ENCODE measurements around the gene TNS4.

Gene TNS4

DNA sequence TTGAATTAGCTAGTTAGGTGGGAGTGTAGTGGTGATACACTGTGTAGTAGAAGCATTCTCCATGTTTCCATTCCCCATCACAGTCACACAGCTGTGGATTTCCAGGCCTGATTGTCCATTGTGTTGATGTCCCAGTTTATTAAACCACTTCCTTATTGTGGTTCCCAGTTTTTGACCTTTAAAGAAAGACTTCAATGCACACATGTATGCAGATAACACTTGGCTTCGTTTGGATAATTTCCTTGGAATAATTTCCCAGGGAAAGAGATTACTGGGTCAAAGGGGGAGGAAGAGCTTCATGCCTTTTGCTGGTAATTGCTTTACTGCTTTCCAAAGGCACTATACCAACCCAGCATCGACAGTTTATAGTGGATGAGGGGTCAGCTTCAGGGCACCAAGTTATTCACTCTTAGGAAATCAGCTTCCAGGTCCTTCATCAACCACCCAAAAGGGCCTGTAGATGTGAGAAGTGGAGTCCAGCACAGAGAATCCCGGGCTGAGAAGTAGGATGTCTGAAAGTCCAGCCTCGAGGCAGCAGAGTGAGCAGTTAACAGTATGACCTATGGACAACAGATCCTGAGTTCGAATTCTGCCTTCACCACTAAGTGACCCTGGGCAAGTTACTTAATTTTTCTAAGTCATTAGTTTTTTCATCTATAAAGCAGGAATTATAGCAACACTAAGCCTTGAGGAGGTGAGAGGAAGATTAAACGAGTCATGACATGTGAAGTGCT is 31.3 kb upstream of the TNS4 start:
- peaks cover 24% of the 10 kb centered on the region for H3K4me1 ChIP-seq (ENCODE audit: control insufficient read depth, insufficient read depth, low read length)
- no peaks in the 10 kb centered on the region for H3K36me3 ChIP-seq (ENCODE audit: control insufficient read depth, insufficient read depth, low read length)
- no peaks in the 10 kb centered on the region for H3K27me3 ChIP-seq (ENCODE audit: control insufficient read depth, insufficient read depth, low read length)
- H3K4me3 ChIP-seq (ENCODE audit: low read length): no peak overlapping the region
- H3K9me3 ChIP-seq (ENCODE audit: control insufficient read depth, low read length): no peaks in the 10 kb centered on the region
- no peak overlapping the region for H3K9ac ChIP-seq (ENCODE audit: low read length)

DNA sequence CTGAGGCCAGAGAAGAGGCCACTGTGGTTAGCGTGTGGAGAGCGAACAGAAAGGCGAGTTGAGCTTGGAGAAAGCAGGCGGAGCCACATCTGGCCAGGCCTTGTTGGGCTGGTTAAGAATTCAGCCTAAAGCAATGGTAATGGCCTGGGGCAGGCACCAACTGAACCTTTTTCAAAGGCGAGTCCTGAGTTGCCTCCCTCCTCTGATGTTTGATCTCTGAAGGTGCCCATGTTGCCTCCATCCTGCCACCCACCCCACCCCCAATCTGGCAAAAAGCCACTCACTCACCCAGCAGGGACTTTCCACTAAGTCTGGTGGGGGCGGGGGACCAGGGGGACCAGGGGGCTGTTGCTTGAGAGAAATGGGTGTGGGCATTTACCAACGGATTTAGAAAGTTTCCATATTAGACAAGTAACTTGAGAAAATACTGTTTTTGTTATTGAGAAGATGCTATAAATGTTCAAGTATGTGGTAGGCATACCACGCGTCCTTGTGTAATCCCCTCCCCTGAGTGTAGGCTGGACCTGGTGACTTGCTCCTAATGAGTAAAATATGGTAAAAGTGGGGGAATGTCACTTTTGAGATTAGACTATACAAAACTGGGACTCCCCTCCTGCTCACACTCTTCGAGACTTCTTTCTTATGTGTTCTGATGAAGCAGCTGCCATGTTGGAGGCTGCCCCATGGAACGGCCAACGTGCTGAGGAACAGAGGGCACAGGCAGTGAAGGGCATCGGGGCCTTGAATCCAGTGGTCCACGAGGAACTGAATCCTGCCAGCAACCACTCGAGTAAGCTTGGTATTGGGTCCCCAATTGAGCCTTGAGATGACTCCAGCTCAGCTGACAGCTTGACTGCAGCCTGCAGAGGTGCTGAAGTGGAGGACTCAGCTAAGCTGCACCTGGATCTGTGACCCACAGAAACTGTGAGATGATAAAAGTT is 29.9 kb upstream of the TNS4 start:
- Histone ChIP-seq H3K4me3 (ENCODE audit: low read length) (no peak overlapping the region), H3K9me3 (ENCODE audit: control insufficient read depth, low read length) (no peaks in the 10 kb centered on the region), H3K4me1 (ENCODE audit: control insufficient read depth, insufficient read depth, low read length) (peaks cover 16% of the 10 kb centered on the region), H3K27me3 (ENCODE audit: control insufficient read depth, insufficient read depth, low read length) (no peaks in the 10 kb centered on the region), H3K9ac (ENCODE audit: low read length) (no peak overlapping the region), H3K36me3 (ENCODE audit: control insufficient read depth, insufficient read depth, low read length) (no peaks in the 10 kb centered on the region)

DNA sequence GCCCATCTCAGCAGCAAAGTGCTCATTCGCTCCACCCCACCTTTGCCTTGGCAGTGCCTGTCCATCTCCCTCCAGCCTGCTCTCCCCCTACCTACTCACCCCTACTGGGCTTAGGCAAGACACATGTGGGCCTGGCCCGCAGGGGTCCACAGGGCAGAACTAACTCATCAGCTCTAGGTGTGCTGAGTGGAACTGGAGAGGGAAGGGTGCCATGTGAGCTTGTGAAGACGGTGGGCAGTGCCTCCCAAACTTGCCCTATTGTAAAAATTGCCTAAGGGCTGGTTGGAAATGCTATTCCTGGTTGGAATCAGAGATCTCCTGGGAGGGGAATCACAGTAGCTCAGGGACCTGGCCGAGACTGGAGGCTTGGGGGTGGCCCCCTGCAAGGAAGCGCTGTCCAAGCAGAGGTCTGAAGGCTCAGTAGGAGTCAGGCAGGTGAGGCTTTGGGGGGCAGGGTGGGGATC is 29.1 kb upstream of the TNS4 start:
- H3K27me3 ChIP-seq (ENCODE audit: control insufficient read depth, insufficient read depth, low read length): no peaks in the 10 kb centered on the region
- no peak overlapping the region for H3K4me3 ChIP-seq (ENCODE audit: low read length)
- no peaks in the 10 kb centered on the region for H3K36me3 ChIP-seq (ENCODE audit: control insufficient read depth, insufficient read depth, low read length)
- no peak overlapping the region for H3K9ac ChIP-seq (ENCODE audit: low read length)
- peaks cover 14% of the 10 kb centered on the region for H3K4me1 ChIP-seq (ENCODE audit: control insufficient read depth, insufficient read depth, low read length)
- no peaks in the 10 kb centered on the region for H3K9me3 ChIP-seq (ENCODE audit: control insufficient read depth, low read length)

DNA sequence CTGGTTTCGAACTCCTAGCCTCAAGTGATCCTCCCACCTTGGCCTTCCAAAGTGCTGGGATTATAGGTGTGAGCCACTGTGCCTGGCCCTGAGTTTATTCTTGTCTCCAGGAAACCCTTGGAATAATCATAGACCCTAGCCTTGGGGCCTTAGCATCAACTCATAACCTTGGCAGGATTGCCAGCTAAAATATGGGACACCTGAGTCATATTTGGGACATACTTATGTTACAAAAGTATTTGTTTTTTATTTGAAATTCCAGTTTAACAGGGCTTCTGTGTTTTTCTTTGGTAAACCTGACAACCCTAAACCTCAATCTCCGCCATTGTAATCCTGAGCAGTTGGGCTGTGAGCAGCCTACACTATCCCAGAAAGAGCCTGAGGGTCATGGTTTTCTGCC is 28.6 kb upstream of the TNS4 start:
- H3K9me3 ChIP-seq (ENCODE audit: control insufficient read depth, low read length): no peaks in the 10 kb centered on the region
- H3K9ac ChIP-seq (ENCODE audit: low read length): no peak overlapping the region
- H3K4me3 ChIP-seq (ENCODE audit: low read length): no peak overlapping the region
- peaks cover 14% of the 10 kb centered on the region for H3K4me1 ChIP-seq (ENCODE audit: control insufficient read depth, insufficient read depth, low read length)
- H3K36me3 ChIP-seq (ENCODE audit: control insufficient read depth, insufficient read depth, low read length): no peaks in the 10 kb centered on the region
- H3K27me3 ChIP-seq (ENCODE audit: control insufficient read depth, insufficient read depth, low read length): no peaks in the 10 kb centered on the region

DNA sequence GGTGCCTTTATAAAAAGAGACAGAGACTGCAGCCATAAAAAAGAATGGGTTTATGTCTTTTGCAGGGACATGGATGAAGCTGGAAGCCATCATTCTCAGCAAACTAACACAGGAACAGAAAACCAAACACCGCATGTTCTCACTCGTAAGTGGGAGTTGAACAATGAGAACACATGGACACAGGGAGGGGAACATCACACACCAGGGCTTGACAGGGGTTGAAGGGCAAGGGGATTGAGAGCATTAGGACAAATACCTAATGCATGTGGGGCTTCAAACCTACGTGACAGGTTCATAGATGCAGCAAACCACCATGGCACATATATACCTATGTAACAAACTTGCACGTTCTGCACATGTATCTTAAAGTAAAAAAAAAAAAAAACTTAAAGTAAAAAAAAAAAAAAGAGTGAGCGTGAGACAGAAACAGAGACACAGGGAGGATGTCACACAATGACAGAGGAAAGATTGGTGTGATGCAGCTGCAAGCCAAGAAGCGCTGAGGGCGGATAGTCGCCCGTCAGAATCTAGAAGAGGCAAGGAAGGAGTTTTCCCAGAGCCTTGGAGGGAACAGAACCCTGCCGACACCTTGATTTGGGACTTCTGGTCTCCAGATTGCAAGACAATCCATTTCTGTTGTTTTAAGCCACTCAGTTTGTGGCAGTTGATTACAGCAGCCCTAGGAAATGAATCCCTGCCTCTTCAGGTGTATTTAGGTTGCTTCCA is 27.4 kb upstream of the TNS4 start:
- Histone ChIP-seq H3K27me3 (ENCODE audit: control insufficient read depth, insufficient read depth, low read length) (no peaks in the 10 kb centered on the region), H3K36me3 (ENCODE audit: control insufficient read depth, insufficient read depth, low read length) (no peaks in the 10 kb centered on the region), H3K4me3 (ENCODE audit: low read length) (no peak overlapping the region), H3K9me3 (ENCODE audit: control insufficient read depth, low read length) (no peaks in the 10 kb centered on the region), H3K4me1 (ENCODE audit: control insufficient read depth, insufficient read depth, low read length) (peaks cover 14% of the 10 kb centered on the region), H3K9ac (ENCODE audit: low read length) (no peak overlapping the region)

DNA sequence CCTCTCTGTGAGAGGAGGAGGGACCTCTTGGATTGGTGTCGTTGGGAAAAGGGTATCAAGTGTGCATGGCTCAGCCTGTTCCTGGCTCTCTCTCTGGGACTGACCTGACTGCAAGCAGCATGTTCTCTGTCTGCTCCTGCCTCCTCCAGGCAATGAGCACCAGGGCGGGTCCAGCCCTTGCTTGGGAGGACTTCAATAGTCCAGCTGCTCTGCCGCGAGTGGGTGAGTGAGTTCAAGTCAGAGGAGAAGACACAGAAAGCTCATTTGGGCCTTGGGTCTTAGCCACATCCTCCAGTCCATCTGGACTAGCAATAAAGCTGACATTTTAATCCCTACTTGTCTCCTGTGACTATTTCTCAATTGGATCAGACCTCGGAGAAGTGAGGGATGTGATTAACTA is 25.2 kb upstream of the TNS4 start:
- no peaks in the 10 kb centered on the region for H3K27me3 ChIP-seq (ENCODE audit: control insufficient read depth, insufficient read depth, low read length)
- no peaks in the 10 kb centered on the region for H3K36me3 ChIP-seq (ENCODE audit: control insufficient read depth, insufficient read depth, low read length)
- H3K4me3 ChIP-seq (ENCODE audit: low read length): no peak overlapping the region
- H3K9ac ChIP-seq (ENCODE audit: low read length): no peak overlapping the region
- no peaks in the 10 kb centered on the region for H3K9me3 ChIP-seq (ENCODE audit: control insufficient read depth, low read length)
- no peaks in the 10 kb centered on the region for H3K4me1 ChIP-seq (ENCODE audit: control insufficient read depth, insufficient read depth, low read length)

DNA sequence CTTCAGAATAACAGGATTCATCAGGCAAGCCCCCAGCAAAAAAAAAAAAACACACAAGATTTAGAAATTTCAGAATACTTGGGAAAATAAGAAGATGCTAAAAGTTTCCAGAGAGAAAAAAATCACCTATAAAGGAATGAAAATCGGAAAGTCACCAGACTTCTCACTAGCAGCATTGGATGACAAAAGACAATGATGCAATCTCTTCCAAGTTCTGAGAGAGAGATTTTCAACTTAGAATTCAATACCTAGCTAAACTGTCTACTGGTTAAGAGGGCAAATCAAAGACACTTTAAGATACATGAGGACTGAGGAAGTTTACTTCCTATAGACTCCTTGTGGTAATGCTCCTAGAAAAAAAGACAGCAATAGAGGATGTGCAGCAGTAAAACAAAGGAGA is 23.9 kb upstream of the TNS4 start:
- no peaks in the 10 kb centered on the region for H3K4me1 ChIP-seq (ENCODE audit: control insufficient read depth, insufficient read depth, low read length)
- no peaks in the 10 kb centered on the region for H3K27me3 ChIP-seq (ENCODE audit: control insufficient read depth, insufficient read depth, low read length)
- H3K4me3 ChIP-seq (ENCODE audit: low read length): no peak overlapping the region
- H3K9ac ChIP-seq (ENCODE audit: low read length): no peak overlapping the region
- no peaks in the 10 kb centered on the region for H3K36me3 ChIP-seq (ENCODE audit: control insufficient read depth, insufficient read depth, low read length)
- no peaks in the 10 kb centered on the region for H3K9me3 ChIP-seq (ENCODE audit: control insufficient read depth, low read length)

DNA sequence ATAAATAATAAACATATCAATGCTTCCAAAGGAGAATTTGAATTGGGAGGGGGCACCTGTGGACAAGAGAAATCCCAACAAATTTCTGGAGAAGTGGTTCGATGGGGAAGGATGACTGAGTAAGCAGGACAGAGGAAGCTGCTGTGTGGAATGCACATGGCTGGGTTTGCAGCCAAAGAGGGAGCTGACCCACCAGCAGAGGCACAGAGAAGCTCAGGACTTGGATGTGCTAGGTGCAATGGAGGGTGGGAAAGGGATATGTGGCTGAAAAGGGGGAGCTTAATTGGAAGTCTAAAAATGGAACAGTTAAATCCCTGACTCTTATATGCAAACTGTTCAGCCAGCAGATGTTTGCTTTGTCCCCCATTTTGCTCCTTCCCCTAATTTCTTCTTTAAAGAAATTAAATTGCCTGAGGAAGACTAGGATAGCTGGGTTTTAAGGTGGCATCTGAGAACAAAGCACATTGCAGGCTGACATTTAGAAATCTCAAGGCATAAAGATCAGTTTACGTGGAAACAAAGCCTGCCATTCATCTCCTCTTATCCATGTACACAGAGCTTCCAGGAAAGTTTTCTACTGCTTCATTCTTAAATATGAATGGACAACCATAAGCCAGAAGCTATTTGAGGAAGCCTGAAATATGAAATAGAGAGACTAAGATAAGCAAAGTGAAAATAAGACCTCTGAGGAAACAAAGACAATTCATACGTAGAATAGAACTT is 23.0 kb upstream of the TNS4 start:
- H3K27me3 ChIP-seq (ENCODE audit: control insufficient read depth, insufficient read depth, low read length): no peaks in the 10 kb centered on the region
- H3K4me1 ChIP-seq (ENCODE audit: control insufficient read depth, insufficient read depth, low read length): no peaks in the 10 kb centered on the region

DNA sequence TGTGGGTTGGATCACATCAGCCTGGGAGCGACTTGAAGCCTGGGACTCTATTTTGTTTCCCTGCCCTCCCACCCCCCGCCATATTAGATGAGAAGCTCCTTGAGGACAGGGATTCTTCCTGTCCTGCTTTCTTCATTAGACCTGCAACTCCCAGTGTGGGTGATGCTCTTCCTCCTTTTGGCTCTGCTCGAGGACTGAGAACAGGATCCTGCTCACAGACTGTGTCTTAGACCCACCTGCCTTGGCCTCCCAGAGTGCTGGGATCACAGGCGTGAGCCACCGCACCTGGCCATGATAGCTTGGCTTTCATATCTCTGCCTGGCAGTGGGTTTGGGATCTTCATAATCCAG is 21.5 kb upstream of the TNS4 start:
- Histone ChIP-seq H3K4me3 (ENCODE audit: low read length) (no peak overlapping the region), H3K27me3 (ENCODE audit: control insufficient read depth, insufficient read depth, low read length) (no peaks in the 10 kb centered on the region), H3K9ac (ENCODE audit: low read length) (no peak overlapping the region), H3K36me3 (ENCODE audit: control insufficient read depth, insufficient read depth, low read length) (no peaks in the 10 kb centered on the region), H3K4me1 (ENCODE audit: control insufficient read depth, insufficient read depth, low read length) (peaks cover 14% of the 10 kb centered on the region), H3K9me3 (ENCODE audit: control insufficient read depth, low read length) (no peaks in the 10 kb centered on the region)

More for the DNA sequence above, 23.0 kb upstream of the TNS4 start:
- H3K9ac ChIP-seq (ENCODE audit: low read length): no peak overlapping the region
- H3K9me3 ChIP-seq (ENCODE audit: control insufficient read depth, low read length): no peaks in the 10 kb centered on the region
- no peaks in the 10 kb centered on the region for H3K36me3 ChIP-seq (ENCODE audit: control insufficient read depth, insufficient read depth, low read length)
- H3K4me3 ChIP-seq (ENCODE audit: low read length): no peak overlapping the region

DNA sequence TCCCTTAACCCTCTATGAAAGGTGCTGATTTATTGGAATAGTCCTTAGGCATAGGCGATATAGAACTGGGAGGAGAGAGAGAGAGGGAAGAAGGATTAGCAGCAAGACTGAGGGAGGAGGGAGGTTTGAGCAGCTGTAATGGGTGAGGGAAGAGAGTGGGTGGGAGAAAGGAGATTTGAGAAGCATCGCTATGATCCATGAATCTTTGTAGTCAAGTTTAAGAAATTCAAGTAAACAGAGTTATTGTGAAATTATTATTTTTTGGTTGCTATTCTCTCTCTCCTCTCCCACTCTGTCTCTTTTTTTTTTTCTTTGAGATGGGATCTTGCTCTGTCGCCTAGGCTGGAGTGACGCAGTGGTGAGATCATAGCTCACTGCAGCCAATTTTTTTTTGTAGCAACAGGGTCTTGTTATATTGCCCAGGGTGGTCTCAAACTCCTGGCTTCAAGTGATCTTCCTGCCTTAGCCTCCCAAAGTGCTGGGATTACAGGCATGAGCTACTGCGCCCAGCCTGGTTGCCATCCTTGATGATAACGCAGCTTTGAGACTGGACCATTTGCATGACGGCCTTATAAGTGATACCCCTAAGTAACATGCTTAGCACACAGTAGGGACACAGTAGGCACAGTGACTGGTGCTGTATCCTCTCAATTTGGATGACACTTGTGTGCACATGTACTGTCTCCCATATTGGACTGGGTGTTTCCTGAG is 21.0 kb upstream of the TNS4 start:
- Histone ChIP-seq H3K9me3 (ENCODE audit: control insufficient read depth, low read length) (no peaks in the 10 kb centered on the region), H3K4me1 (ENCODE audit: control insufficient read depth, insufficient read depth, low read length) (peaks cover 14% of the 10 kb centered on the region), H3K9ac (ENCODE audit: low read length) (no peak overlapping the region), H3K36me3 (ENCODE audit: control insufficient read depth, insufficient read depth, low read length) (no peaks in the 10 kb centered on the region), H3K4me3 (ENCODE audit: low read length) (no peak overlapping the region), H3K27me3 (ENCODE audit: control insufficient read depth, insufficient read depth, low read length) (no peaks in the 10 kb centered on the region)

DNA sequence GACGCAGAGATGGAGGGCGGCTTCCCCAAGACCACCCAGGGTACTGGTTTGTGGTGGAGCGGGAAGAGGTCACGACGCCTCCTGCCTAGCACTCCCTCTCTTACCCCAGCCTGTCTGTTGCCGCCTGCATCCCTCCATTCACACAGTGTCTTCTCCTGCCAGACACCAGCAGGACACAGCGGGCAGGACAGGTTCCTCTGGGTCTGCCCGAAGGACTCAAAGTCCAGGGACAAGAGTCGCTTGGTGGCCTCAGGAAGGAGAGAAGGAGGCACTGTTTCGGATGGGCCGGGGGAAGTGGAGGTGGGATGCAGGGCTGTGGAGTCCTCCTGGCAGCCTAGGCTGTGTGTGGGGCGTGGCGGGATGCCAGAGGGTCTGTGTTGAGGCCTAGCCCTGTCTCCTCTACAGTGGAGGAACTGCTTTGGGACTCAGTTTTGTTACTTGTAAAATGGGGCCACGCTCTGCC is 19.6 kb upstream of the TNS4 start:
- Histone ChIP-seq H3K9ac (ENCODE audit: low read length) (no peak overlapping the region), H3K27me3 (ENCODE audit: control insufficient read depth, insufficient read depth, low read length) (no peaks in the 10 kb centered on the region), H3K9me3 (ENCODE audit: control insufficient read depth, low read length) (no peaks in the 10 kb centered on the region), H3K36me3 (ENCODE audit: control insufficient read depth, insufficient read depth, low read length) (no peaks in the 10 kb centered on the region), H3K4me1 (ENCODE audit: control insufficient read depth, insufficient read depth, low read length) (peaks cover 24% of the 10 kb centered on the region), H3K4me3 (ENCODE audit: low read length) (no peak overlapping the region)

Data from mucosa of stomach (tissue), 1 donor.